HG02938 (cell line): ENCODE measurements around the gene SENP2.
"Not testable (repeated sequence)": the region's sequence is repeated elsewhere in the genome, so short reads cannot be mapped to it uniquely, and the experiment has no call there.

Experiments used
- ATAC-seq: cut with Tn5 transposase; IDR thresholded peaks from one replicate; pipeline ENCODE4 v1.9.1; 2021; ENCODE audit warnings: mild to moderate bottlenecking, moderate library complexity; ENCODE audit not compliant: unreplicated experiment

SENP2 gene

GRCh38 chr3:185647134-185647879 lies 61.2 kb downstream of the SENP2 start:
- no peak for ATAC-seq

GRCh38 chr3:185647880-185648210 lies 61.8 kb downstream of the SENP2 start:
- no peak for ATAC-seq

GRCh38 chr3:185648396-185648795 lies 62.3 kb downstream of the SENP2 start:
- ATAC-seq, result no peak

- no peak for ATAC-seq
These were observed 63.3 kb downstream of the SENP2 start for GRCh38 chr3:185649414-185649813.

- no peak for ATAC-seq
These were observed 65.9 kb downstream of the SENP2 start for GRCh38 chr3:185651971-185652370.

- ATAC-seq, result no peak
These were observed 68.1 kb downstream of the SENP2 start for GRCh38 chr3:185653949-185654757.

- ATAC-seq, result no peak
These were observed 68.7 kb downstream of the SENP2 start for GRCh38 chr3:185654758-185655145.

GRCh38 chr3:185655426-185656320 lies 69.6 kb downstream of the SENP2 start:
- no peak for ATAC-seq

GRCh38 chr3:185656321-185656840 lies 70.3 kb downstream of the SENP2 start:
- ATAC-seq, result no peak

- ATAC-seq, result no peak
These were observed 71.1 kb downstream of the SENP2 start for GRCh38 chr3:185657211-185657610.

GRCh38 chr3:185657691-185658503 lies 71.8 kb downstream of the SENP2 start:
- no peak for ATAC-seq

GRCh38 chr3:185658504-185658912 lies 72.4 kb downstream of the SENP2 start:
- no peak for ATAC-seq

GRCh38 chr3:185658943-185659342 lies 72.8 kb downstream of the SENP2 start:
- ATAC-seq, result no peak

- no peak for ATAC-seq
These were observed 74.1 kb downstream of the SENP2 start for GRCh38 chr3:185659942-185660921.

- not testable (repeated sequence) for ATAC-seq
These were observed 75.2 kb downstream of the SENP2 start for GRCh38 chr3:185661296-185661695.

GRCh38 chr3:185661772-185662171 lies 75.7 kb downstream of the SENP2 start:
- no peak for ATAC-seq

- no peak for ATAC-seq
These were observed 77.8 kb downstream of the SENP2 start for GRCh38 chr3:185663929-185664328.

- ATAC-seq, result no peak
These were observed 81.5 kb downstream of the SENP2 start for GRCh38 chr3:185667574-185667973.
